Liver (tissue), 3 donors: ENCODE results near the gene CARD14.

Experiments
- EGR1 ChIP-seq, 2 donors: IDR thresholded peaks; 2 replicates each; pipeline ENCODE4 v1.6.1; 2016 to 2018; ENCODE audit warnings: antibody characterized with exemption in 2 of 2, low read depth in 2 of 2
- FOXA1 ChIP-seq: IDR thresholded peaks from 2 replicates; pipeline ENCODE4 v1.6.1; 2016; ENCODE audit warnings: antibody characterized with exemption
- GABPA ChIP-seq, 2 donors: IDR thresholded peaks in 1 of 2; conservative IDR thresholded peaks in 1 of 2; 2 replicates each; pipeline ENCODE4 v1.6.1; 2016; ENCODE audit warnings: antibody characterized with exemption in 2 of 2, mild to moderate bottlenecking in 1 of 2, moderate library complexity in 1 of 2
- HNF4A ChIP-seq, 2 donors: conservative IDR thresholded peaks; 2 replicates each; pipeline ENCODE4 v1.6.1; 2016; ENCODE audit warnings: antibody characterized with exemption in 2 of 2, mild to moderate bottlenecking in 2 of 2
- JUND ChIP-seq, 2 donors: IDR thresholded peaks; 2 replicates each; pipeline ENCODE4 v1.6.1; 2016; ENCODE audit warnings: antibody characterized with exemption in 2 of 2
- RAD21 ChIP-seq, 2 donors: IDR thresholded peaks; 2 replicates each; pipeline ENCODE4 v1.6.1; 2016; ENCODE audit warnings: antibody characterized with exemption in 2 of 2, mild to moderate bottlenecking in 2 of 2
- TAF1 ChIP-seq: conservative IDR thresholded peaks from 2 replicates; pipeline ENCODE4 v1.6.1; 2016; ENCODE audit warnings: antibody characterized with exemption, mild to moderate bottlenecking
- YY1 ChIP-seq: IDR thresholded peaks from 2 replicates; pipeline ENCODE4 v1.6.1; 2016; ENCODE audit warnings: antibody characterized with exemption, mild to moderate bottlenecking
- TF ChIP-seq, protein P1 (sequence below): IDR thresholded peaks from 2 replicates; pipeline ENCODE4 v1.6.1; 2016; ENCODE audit warnings: antibody characterized with exemption, mild to moderate bottlenecking
- TF ChIP-seq, protein P2 (sequence below): fragments of 150-350 bp; IDR thresholded peaks from 2 replicates; pipeline ENCODE4 v1.5.1; 2017; ENCODE audit warnings: improper control_type of control experiment, low read depth, low read length; ENCODE audit not compliant: missing input control
- TF ChIP-seq, protein P3 (sequence below): IDR thresholded peaks from 2 replicates; pipeline ENCODE4 v1.6.1; 2016; ENCODE audit warnings: antibody characterized with exemption
- TF ChIP-seq, protein P4 (sequence below): IDR thresholded peaks from 2 replicates; pipeline ENCODE4 v1.6.1; 2016; ENCODE audit warnings: antibody characterized with exemption
- TF ChIP-seq, protein P5 (sequence below): IDR thresholded peaks from 2 replicates; pipeline ENCODE4 v1.6.1; 2016; ENCODE audit warnings: antibody characterized with exemption
- donor health status: healthy.
- donor health status: healthy.

DNA sequence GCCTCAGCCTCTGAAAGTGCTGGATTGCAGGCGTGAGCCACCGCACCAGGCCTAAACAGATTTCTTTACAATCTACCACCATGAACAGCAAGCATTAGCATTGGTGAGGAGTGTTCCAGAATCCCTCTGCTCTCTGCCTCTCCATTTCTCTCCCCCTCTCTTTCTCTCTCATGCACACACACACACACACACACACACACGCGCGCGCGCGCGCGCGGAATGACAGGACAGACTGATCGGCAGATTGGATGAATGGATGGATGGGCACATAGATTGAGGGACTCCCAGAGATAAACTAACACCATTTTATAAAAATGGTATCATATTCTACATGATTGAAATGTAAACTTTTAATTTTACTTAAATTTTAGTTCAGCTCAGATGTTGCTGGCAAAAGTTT, 3.3 kb downstream of the CARD14 start:
- TF ChIP-seq, protein P1, sequence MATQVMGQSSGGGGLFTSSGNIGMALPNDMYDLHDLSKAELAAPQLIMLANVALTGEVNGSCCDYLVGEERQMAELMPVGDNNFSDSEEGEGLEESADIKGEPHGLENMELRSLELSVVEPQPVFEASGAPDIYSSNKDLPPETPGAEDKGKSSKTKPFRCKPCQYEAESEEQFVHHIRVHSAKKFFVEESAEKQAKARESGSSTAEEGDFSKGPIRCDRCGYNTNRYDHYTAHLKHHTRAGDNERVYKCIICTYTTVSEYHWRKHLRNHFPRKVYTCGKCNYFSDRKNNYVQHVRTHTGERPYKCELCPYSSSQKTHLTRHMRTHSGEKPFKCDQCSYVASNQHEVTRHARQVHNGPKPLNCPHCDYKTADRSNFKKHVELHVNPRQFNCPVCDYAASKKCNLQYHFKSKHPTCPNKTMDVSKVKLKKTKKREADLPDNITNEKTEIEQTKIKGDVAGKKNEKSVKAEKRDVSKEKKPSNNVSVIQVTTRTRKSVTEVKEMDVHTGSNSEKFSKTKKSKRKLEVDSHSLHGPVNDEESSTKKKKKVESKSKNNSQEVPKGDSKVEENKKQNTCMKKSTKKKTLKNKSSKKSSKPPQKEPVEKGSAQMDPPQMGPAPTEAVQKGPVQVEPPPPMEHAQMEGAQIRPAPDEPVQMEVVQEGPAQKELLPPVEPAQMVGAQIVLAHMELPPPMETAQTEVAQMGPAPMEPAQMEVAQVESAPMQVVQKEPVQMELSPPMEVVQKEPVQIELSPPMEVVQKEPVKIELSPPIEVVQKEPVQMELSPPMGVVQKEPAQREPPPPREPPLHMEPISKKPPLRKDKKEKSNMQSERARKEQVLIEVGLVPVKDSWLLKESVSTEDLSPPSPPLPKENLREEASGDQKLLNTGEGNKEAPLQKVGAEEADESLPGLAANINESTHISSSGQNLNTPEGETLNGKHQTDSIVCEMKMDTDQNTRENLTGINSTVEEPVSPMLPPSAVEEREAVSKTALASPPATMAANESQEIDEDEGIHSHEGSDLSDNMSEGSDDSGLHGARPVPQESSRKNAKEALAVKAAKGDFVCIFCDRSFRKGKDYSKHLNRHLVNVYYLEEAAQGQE = no peak
- TF ChIP-seq, protein P2, sequence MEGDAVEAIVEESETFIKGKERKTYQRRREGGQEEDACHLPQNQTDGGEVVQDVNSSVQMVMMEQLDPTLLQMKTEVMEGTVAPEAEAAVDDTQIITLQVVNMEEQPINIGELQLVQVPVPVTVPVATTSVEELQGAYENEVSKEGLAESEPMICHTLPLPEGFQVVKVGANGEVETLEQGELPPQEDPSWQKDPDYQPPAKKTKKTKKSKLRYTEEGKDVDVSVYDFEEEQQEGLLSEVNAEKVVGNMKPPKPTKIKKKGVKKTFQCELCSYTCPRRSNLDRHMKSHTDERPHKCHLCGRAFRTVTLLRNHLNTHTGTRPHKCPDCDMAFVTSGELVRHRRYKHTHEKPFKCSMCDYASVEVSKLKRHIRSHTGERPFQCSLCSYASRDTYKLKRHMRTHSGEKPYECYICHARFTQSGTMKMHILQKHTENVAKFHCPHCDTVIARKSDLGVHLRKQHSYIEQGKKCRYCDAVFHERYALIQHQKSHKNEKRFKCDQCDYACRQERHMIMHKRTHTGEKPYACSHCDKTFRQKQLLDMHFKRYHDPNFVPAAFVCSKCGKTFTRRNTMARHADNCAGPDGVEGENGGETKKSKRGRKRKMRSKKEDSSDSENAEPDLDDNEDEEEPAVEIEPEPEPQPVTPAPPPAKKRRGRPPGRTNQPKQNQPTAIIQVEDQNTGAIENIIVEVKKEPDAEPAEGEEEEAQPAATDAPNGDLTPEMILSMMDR = no peak
- TF ChIP-seq RAD21 (IDR thresholded peaks at IDR 0.05) (no peak), JUND (IDR thresholded peaks at IDR 0.05) (no peak), GABPA (IDR thresholded peaks at IDR 0.05 in 1 of 2, conservative IDR thresholded peaks at IDR 0.05 in 1 of 2) (no peak), EGR1 (IDR thresholded peaks at IDR 0.05; ENCODE audit: low read depth in 2 of 2) (no peak), YY1 (no peak), TAF1 (no peak), FOXA1 (no peak), HNF4A (conservative IDR thresholded peaks at IDR 0.05) (no peak)
- TF ChIP-seq, protein P3, sequence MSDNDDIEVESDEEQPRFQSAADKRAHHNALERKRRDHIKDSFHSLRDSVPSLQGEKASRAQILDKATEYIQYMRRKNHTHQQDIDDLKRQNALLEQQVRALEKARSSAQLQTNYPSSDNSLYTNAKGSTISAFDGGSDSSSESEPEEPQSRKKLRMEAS = no peak
- TF ChIP-seq, protein P4, sequence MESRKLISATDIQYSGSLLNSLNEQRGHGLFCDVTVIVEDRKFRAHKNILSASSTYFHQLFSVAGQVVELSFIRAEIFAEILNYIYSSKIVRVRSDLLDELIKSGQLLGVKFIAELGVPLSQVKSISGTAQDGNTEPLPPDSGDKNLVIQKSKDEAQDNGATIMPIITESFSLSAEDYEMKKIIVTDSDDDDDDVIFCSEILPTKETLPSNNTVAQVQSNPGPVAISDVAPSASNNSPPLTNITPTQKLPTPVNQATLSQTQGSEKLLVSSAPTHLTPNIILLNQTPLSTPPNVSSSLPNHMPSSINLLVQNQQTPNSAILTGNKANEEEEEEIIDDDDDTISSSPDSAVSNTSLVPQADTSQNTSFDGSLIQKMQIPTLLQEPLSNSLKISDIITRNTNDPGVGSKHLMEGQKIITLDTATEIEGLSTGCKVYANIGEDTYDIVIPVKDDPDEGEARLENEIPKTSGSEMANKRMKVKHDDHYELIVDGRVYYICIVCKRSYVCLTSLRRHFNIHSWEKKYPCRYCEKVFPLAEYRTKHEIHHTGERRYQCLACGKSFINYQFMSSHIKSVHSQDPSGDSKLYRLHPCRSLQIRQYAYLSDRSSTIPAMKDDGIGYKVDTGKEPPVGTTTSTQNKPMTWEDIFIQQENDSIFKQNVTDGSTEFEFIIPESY = no peak
- TF ChIP-seq, protein P5, sequence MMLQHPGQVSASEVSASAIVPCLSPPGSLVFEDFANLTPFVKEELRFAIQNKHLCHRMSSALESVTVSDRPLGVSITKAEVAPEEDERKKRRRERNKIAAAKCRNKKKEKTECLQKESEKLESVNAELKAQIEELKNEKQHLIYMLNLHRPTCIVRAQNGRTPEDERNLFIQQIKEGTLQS = no peak
